Right lobe of liver (tissue), 4 donors: ENCODE results near the gene INSYN2B.

Experiments used
- CTCF ChIP-seq, 4 donors: fragments of 200-600 bp in 3 of 4; fragments of 450-650 bp in 1 of 4; IDR thresholded peaks; one replicate each; pipeline versions ENCODE4 v1.5.1 to v1.8.0; 2016 to 2022; ENCODE audit warnings: antibody characterized with exemption in 4 of 4, mild to moderate bottlenecking in 2 of 4
- POLR2A ChIP-seq: fragments of 450-650 bp; IDR thresholded peaks from one replicate; pipeline ENCODE4 v1.6.1; 2017; ENCODE audit warnings: antibody characterized with exemption, mild to moderate bottlenecking
- donor health status: DM: no; HTN: no; CAD: no.
- donor health status: DM: no; HTN: no; CAD: no.
- donor health status: DM: no; HTN: yes; CAD: no.

GRCh38 chr5:169958278-169958677, 22.0 kb downstream of the INSYN2B start:
- TF ChIP-seq CTCF (IDR thresholded peaks at IDR 0.05) (no peak), POLR2A (no peak)
